Neural cell (in vitro differentiated cells): ENCODE data around the gene CTH. TPM values are rescaled to one million over a fixed set of nuclear protein-coding genes. Genes with fewer than 3 reads are reported as not detected.

ENCODE experiments used
- H2AFZ ChIP-seq: fragments of 200-600, 300-800 bp; sonication (generic), shearing (Covaris generic); 2 replicates; pipeline ENCODE4 v1.6.0; 2014; ENCODE audit warnings: low read depth, mild to moderate bottlenecking, antibody characterized with exemption, low read length, moderate library complexity
- H3F3A ChIP-seq: fragments of 200-600 bp; shearing (Covaris generic); 2 replicates; pipeline ENCODE4 v1.6.1; 2016; ENCODE audit warnings: mild to moderate bottlenecking, moderate library complexity, mixed read lengths, antibody characterized with exemption, low read length; ENCODE audit not compliant: insufficient read depth, poor library complexity, severe bottlenecking
- H3K27ac ChIP-seq: fragments of 200-600, 300-800 bp; sonication (generic), shearing (Covaris generic); 2 replicates; pipeline ENCODE4 v1.5.1; 2014; ENCODE audit warnings: mild to moderate bottlenecking, low read length, moderate library complexity
- H3K27me3 ChIP-seq: fragments of 300-800, 200-600 bp; sonication (generic), shearing (Covaris generic); 2 replicates; pipeline ENCODE4 v1.6.0; 2014; ENCODE audit warnings: mild to moderate bottlenecking, low read depth, low read length, moderate library complexity; ENCODE audit not compliant: insufficient read depth
- H3K36me3 ChIP-seq: fragments of 300-800, 200-600 bp; sonication (generic), shearing (Covaris generic); 2 replicates; pipeline ENCODE4 v1.5.1; 2014; ENCODE audit warnings: mild to moderate bottlenecking, antibody characterized with exemption, low read length, moderate library complexity; ENCODE audit not compliant: insufficient read depth
- H3K4me2 ChIP-seq: fragments of 300-800, 200-600 bp; sonication (generic), shearing (Covaris generic); 2 replicates; pipeline ENCODE4 v1.6.0; 2014; ENCODE audit warnings: mild to moderate bottlenecking, low read length
- H3K4me3 ChIP-seq: fragments of 300-800, 200-600 bp; sonication (generic), shearing (Covaris generic); 2 replicates; pipeline ENCODE4 v1.5.1; 2014; ENCODE audit warnings: mild to moderate bottlenecking, low read length, moderate library complexity
- H3K79me2 ChIP-seq: fragments of 200-600 bp; shearing (Covaris generic); replicated peaks from 2 replicates; pipeline ENCODE4 v1.6.0; 2014; ENCODE audit warnings: mild to moderate bottlenecking, low read length, moderate library complexity; ENCODE audit not compliant: insufficient read depth
- H3K9ac ChIP-seq: fragments of 300-800, 200-600 bp; sonication (generic), shearing (Covaris generic); 2 replicates; pipeline ENCODE4 v1.6.1; 2016; ENCODE audit warnings: mild to moderate bottlenecking, low read length, mixed read lengths
- H3K9me2 ChIP-seq: fragments of 200-600 bp; shearing (Covaris generic); 2 replicates; pipeline ENCODE4 v1.6.1; 2016; ENCODE audit warnings: mild to moderate bottlenecking, low read length, mixed read lengths; ENCODE audit not compliant: insufficient read depth
- H3K9me3 ChIP-seq: fragments of 200-600, 300-800 bp; sonication (generic), shearing (Covaris generic); 2 replicates; pipeline ENCODE4 v1.6.1; 2016; ENCODE audit warnings: mild to moderate bottlenecking, mixed run types, low read length, moderate library complexity, mixed read lengths
- H4K20me1 ChIP-seq: fragments of 200-600 bp; shearing (Covaris generic); 2 replicates; pipeline ENCODE4 v1.6.1; 2016; ENCODE audit warnings: mild to moderate bottlenecking, mixed run types; ENCODE audit not compliant: insufficient read depth
- CTCF ChIP-seq: fragments of 450-650 bp; IDR thresholded peaks from 2 replicates; pipeline ENCODE4 v1.5.1; 2014; ENCODE audit warnings: antibody characterized with exemption, mild to moderate bottlenecking, moderate library complexity; ENCODE audit not compliant: poor library complexity, severe bottlenecking
- EP300 ChIP-seq: fragments of 450-650 bp; conservative IDR thresholded peaks from 2 replicates; pipeline ENCODE4 v1.6.1; 2014; ENCODE audit warnings: antibody characterized with exemption, mild to moderate bottlenecking, moderate library complexity; ENCODE audit not compliant: poor library complexity, severe bottlenecking
- EZH2 ChIP-seq: fragments of 200-600, 300-800 bp; shearing (Covaris generic), sonication (generic); IDR thresholded peaks from 2 replicates; pipeline ENCODE4 v1.6.1; 2014; ENCODE audit warnings: antibody characterized with exemption, low read length, borderline replicate concordance, mild to moderate bottlenecking; ENCODE audit not compliant: insufficient read depth, poor library complexity, severe bottlenecking
- MXI1 ChIP-seq: fragments of 450-650 bp; conservative IDR thresholded peaks from 2 replicates; pipeline ENCODE4 v1.6.1; 2014; ENCODE audit warnings: antibody characterized with exemption, mild to moderate bottlenecking; ENCODE audit not compliant: poor library complexity, severe bottlenecking
- POLR2AphosphoS5 ChIP-seq: IDR thresholded peaks from 2 replicates; pipeline ENCODE4 v1.6.1; 2012
- RAD21 ChIP-seq: fragments of 450-650 bp; conservative IDR thresholded peaks from 2 replicates; pipeline ENCODE4 v1.6.1; 2014; ENCODE audit warnings: antibody characterized with exemption, mild to moderate bottlenecking, moderate library complexity
- REST ChIP-seq: IDR thresholded peaks from 2 replicates; pipeline ENCODE4 v1.6.1; 2012; ENCODE audit warnings: borderline replicate concordance
- SMC3 ChIP-seq: fragments of 450-650 bp; conservative IDR thresholded peaks from 2 replicates; pipeline ENCODE4 v1.6.1; 2014; ENCODE audit warnings: antibody characterized with exemption, mild to moderate bottlenecking, moderate library complexity; ENCODE audit not compliant: poor library complexity
- TAF1 ChIP-seq: IDR thresholded peaks from 2 replicates; pipeline ENCODE4 v1.6.1; 2012; ENCODE audit warnings: low read depth
- polyA plus RNA-seq: library from polyadenylated mRNA; depleted of rRNA; stranded (reverse); fragments of >200 nt; gene quantifications from 2 replicates; pipeline ENCODE4 v1.2.3, GENCODE V29; 2014

The CTH gene
- polyA plus RNA-seq, 1 donor from 2014 or later = 10.0 TPM

- Histone ChIP-seq H2AFZ (no peak overlapping the region), H3K9me2 (no peaks in the 10 kb centered on the region), H4K20me1 (no peaks in the 10 kb centered on the region), H3K36me3 (peaks cover 4% of the 10 kb centered on the region), H3K9me3 (no peaks in the 10 kb centered on the region), H3K79me2 (no peaks in the 10 kb centered on the region), H3F3A (no peaks in the 10 kb centered on the region), H3K4me2 (no peak overlapping the region), H3K27ac (no peak overlapping the region), H3K9ac (no peak overlapping the region), H3K27me3 (no peaks in the 10 kb centered on the region), H3K4me3 (no peak overlapping the region)
- TF ChIP-seq REST = no peak
- no peak for TF ChIP-seq EZH2
- TF ChIP-seq CTCF = no peak
- TF ChIP-seq EP300 = no peak
- no peak for TF ChIP-seq TAF1
- no peak for TF ChIP-seq RAD21
- TF ChIP-seq SMC3 = no peak
- no peak for TF ChIP-seq POLR2AphosphoS5
- no peak for TF ChIP-seq MXI1
Observed at GRCh38 chr1:70431317-70431716, 20.2 kb downstream of the CTH start.

- H3K4me2 ChIP-seq = no peak overlapping the region
- no peaks in the 10 kb centered on the region for H4K20me1 ChIP-seq
- TF ChIP-seq EZH2 = no peak
- TF ChIP-seq RAD21 = no peak
- no peak for TF ChIP-seq REST
- no peak for TF ChIP-seq SMC3
- TF ChIP-seq MXI1 = no peak
- no peak for TF ChIP-seq EP300
- TF ChIP-seq POLR2AphosphoS5 = no peak
- TF ChIP-seq CTCF = no peak
- TF ChIP-seq TAF1 = no peak
- H3K27me3 ChIP-seq = no peaks in the 10 kb centered on the region
- H3K9me2 ChIP-seq = no peaks in the 10 kb centered on the region
- H3K36me3 ChIP-seq = peaks cover 4% of the 10 kb centered on the region
- no peak overlapping the region for H3K9ac ChIP-seq
- no peak overlapping the region for H3K4me3 ChIP-seq
- no peaks in the 10 kb centered on the region for H3K79me2 ChIP-seq
- H3F3A ChIP-seq = no peaks in the 10 kb centered on the region
- H3K9me3 ChIP-seq = no peaks in the 10 kb centered on the region
- H2AFZ ChIP-seq = no peak overlapping the region
- no peak overlapping the region for H3K27ac ChIP-seq
Observed at GRCh38 chr1:70431874-70432273, 20.8 kb downstream of the CTH start.
